ENCODE measurements around the gene SLC22A12. TPM values are rescaled to one million over a fixed set of nuclear protein-coding genes. Genes with fewer than 3 reads are reported as not detected.

The SLC22A12 gene
- total and polyA plus RNA-seq, 2 donors from 2014 or later: 5.3 to 85.9 TPM

- Histone ChIP-seq H3K27me3 (ENCODE audit: control insufficient read depth, insufficient read depth, low read length) (peaks cover 7% of the 10 kb centered on the region), H3K27ac (ENCODE audit: low read depth in 2 of 2, low read length in 2 of 2) (no peak overlapping the region), H3K4me3 (ENCODE audit: low read length in 3 of 3) (no peak overlapping the region), H3K9ac (ENCODE audit: low read length in 3 of 3) (no peak overlapping the region), H3K9me3 (ENCODE audit: control insufficient read depth in 2 of 3, insufficient read depth in 1 of 3, low read length in 3 of 3) (no peaks in the 10 kb centered on the region), H3K4me1 (ENCODE audit: control insufficient read depth in 2 of 3, insufficient read depth in 2 of 3, low read depth in 1 of 3, low read length in 3 of 3) (peaks cover 0 to 5% (median 3%) of the 10 kb centered on the region in 3 donors), H3K36me3 (ENCODE audit: control insufficient read depth in 2 of 3, insufficient read depth in 3 of 3, low read length in 3 of 3) (no peaks in the 10 kb centered on the region)
- TF ChIP-seq CTCF (IDR thresholded peaks at IDR 0.05; ENCODE audit: borderline replicate concordance, extremely low read depth, insufficient read depth): no peak
- peak in 3 of 5 donors; percentile 63 to 77 (median 67) for DNase-seq
- FAIRE-seq: no peak
- intact Hi-C loops (cut with DNase I): no loop called here
These were observed 53.7 kb downstream of the SLC22A12 start for GRCh38 chr11:64644647-64645275.

- Histone ChIP-seq H3K9ac (ENCODE audit: low read length in 3 of 3) (no peak overlapping the region), H3K27ac (ENCODE audit: low read depth in 2 of 2, low read length in 2 of 2) (no peak overlapping the region), H3K9me3 (ENCODE audit: control insufficient read depth in 2 of 3, insufficient read depth in 1 of 3, low read length in 3 of 3) (no peaks in the 10 kb centered on the region), H3K27me3 (ENCODE audit: control insufficient read depth, insufficient read depth, low read length) (peaks cover 2% of the 10 kb centered on the region), H3K4me1 (ENCODE audit: control insufficient read depth in 2 of 3, insufficient read depth in 2 of 3, low read depth in 1 of 3, low read length in 3 of 3) (peaks cover 0 to 3% (median 2%) of the 10 kb centered on the region in 3 donors), H3K36me3 (ENCODE audit: control insufficient read depth in 2 of 3, insufficient read depth in 3 of 3, low read length in 3 of 3) (no peaks in the 10 kb centered on the region), H3K4me3 (ENCODE audit: low read length in 3 of 3) (no peak overlapping the region)
- intact Hi-C loops (cut with DNase I): no loop called here
- FAIRE-seq (no peak), DNase-seq (peak in 1 of 5 donors; percentile 35)
- TF ChIP-seq CTCF (IDR thresholded peaks at IDR 0.05; ENCODE audit: borderline replicate concordance, extremely low read depth, insufficient read depth): no peak
These were observed 56.2 kb downstream of the SLC22A12 start for GRCh38 chr11:64647019-64647779.

- H3K4me1 ChIP-seq (ENCODE audit: control insufficient read depth in 2 of 3, insufficient read depth in 2 of 3, low read depth in 1 of 3, low read length in 3 of 3): peaks cover 0 to 3% (median 2%) of the 10 kb centered on the region in 3 donors
- no peak overlapping the region for H3K4me3 ChIP-seq (ENCODE audit: low read length in 3 of 3)
- no peaks in the 10 kb centered on the region for H3K36me3 ChIP-seq (ENCODE audit: control insufficient read depth in 2 of 3, insufficient read depth in 3 of 3, low read length in 3 of 3)
- TF ChIP-seq CTCF (IDR thresholded peaks at IDR 0.05; ENCODE audit: borderline replicate concordance, extremely low read depth, insufficient read depth): no peak
- H3K27me3 ChIP-seq (ENCODE audit: control insufficient read depth, insufficient read depth, low read length): peaks cover 2% of the 10 kb centered on the region
- no peak overlapping the region for H3K27ac ChIP-seq (ENCODE audit: low read depth in 2 of 2, low read length in 2 of 2)
- no peak overlapping the region for H3K9ac ChIP-seq (ENCODE audit: low read length in 3 of 3)
- no peaks in the 10 kb centered on the region for H3K9me3 ChIP-seq (ENCODE audit: control insufficient read depth in 2 of 3, insufficient read depth in 1 of 3, low read length in 3 of 3)
- FAIRE-seq (no peak), DNase-seq (peak in 2 of 5 donors; percentile 44 to 52)
- intact Hi-C loops (cut with DNase I): no loop called here
These were observed 57.5 kb downstream of the SLC22A12 start for GRCh38 chr11:64648551-64648950.

All from kidney (tissue), 14 donors.